ENCODE measurements around the gene ABHD6.
"Not testable (repeated sequence)": the region's sequence is repeated elsewhere in the genome, so short reads cannot be mapped to it uniquely, and the experiment has no call there.

The ABHD6 gene

GRCh38 chr3:58198804-58199203 lies 38.8 kb upstream of the ABHD6 start:
- Histone ChIP-seq H3K27me3 (ENCODE audit: low read depth, low read length) (no peaks in the 10 kb centered on the region), H3K4me3 (ENCODE audit: low read depth in 1 of 2, low read length in 2 of 2) (no peak overlapping the region), H3K9me3 (ENCODE audit: control insufficient read depth in 1 of 2, low read length in 2 of 2) (no peaks in the 10 kb centered on the region), H3K36me3 (ENCODE audit: control insufficient read depth in 1 of 2, insufficient read depth in 2 of 2, low read length in 2 of 2) (no peaks in the 10 kb centered on the region), H3K27ac (ENCODE audit: low read length) (no peak overlapping the region), H3K4me1 (ENCODE audit: control insufficient read depth in 1 of 2, insufficient read depth in 2 of 2, low read length in 2 of 2) (no peaks in the 10 kb centered on the region)

- no peaks in the 10 kb centered on the region for H3K4me1 ChIP-seq (ENCODE audit: control insufficient read depth in 1 of 2, insufficient read depth in 2 of 2, low read length in 2 of 2)
- no peaks in the 10 kb centered on the region for H3K9me3 ChIP-seq (ENCODE audit: control insufficient read depth in 1 of 2, low read length in 2 of 2)
- no peak overlapping the region for H3K27ac ChIP-seq (ENCODE audit: low read length)
- no peak overlapping the region for H3K4me3 ChIP-seq (ENCODE audit: low read depth in 1 of 2, low read length in 2 of 2)
- H3K27me3 ChIP-seq (ENCODE audit: low read depth, low read length) = no peaks in the 10 kb centered on the region
- H3K36me3 ChIP-seq (ENCODE audit: control insufficient read depth in 1 of 2, insufficient read depth in 2 of 2, low read length in 2 of 2) = no peaks in the 10 kb centered on the region
Measured at GRCh38 chr3:58200121-58200709, 37.4 kb upstream of the ABHD6 start.

GRCh38 chr3:58200846-58201355 lies 36.7 kb upstream of the ABHD6 start:
- Histone ChIP-seq H3K27me3 (ENCODE audit: low read depth, low read length) (no peaks in the 10 kb centered on the region), H3K4me1 (ENCODE audit: control insufficient read depth in 1 of 2, insufficient read depth in 2 of 2, low read length in 2 of 2) (no peaks in the 10 kb centered on the region), H3K4me3 (ENCODE audit: low read depth in 1 of 2, low read length in 2 of 2) (no peak overlapping the region), H3K27ac (ENCODE audit: low read length) (no peak overlapping the region), H3K36me3 (ENCODE audit: control insufficient read depth in 1 of 2, insufficient read depth in 2 of 2, low read length in 2 of 2) (no peaks in the 10 kb centered on the region), H3K9me3 (ENCODE audit: control insufficient read depth in 1 of 2, low read length in 2 of 2) (no peaks in the 10 kb centered on the region)

GRCh38 chr3:58201451-58201850 lies 36.1 kb upstream of the ABHD6 start:
- H3K36me3 ChIP-seq (ENCODE audit: control insufficient read depth in 1 of 2, insufficient read depth in 2 of 2, low read length in 2 of 2); H3K27ac ChIP-seq (ENCODE audit: low read length); H3K4me3 ChIP-seq (ENCODE audit: low read depth in 1 of 2, low read length in 2 of 2); H3K4me1 ChIP-seq (ENCODE audit: control insufficient read depth in 1 of 2, insufficient read depth in 2 of 2, low read length in 2 of 2); H3K9me3 ChIP-seq (ENCODE audit: control insufficient read depth in 1 of 2, low read length in 2 of 2); H3K27me3 ChIP-seq (ENCODE audit: low read depth, low read length): not testable (repeated sequence)

- no peaks in the 10 kb centered on the region for H3K27me3 ChIP-seq (ENCODE audit: low read depth, low read length)
- no peaks in the 10 kb centered on the region for H3K4me1 ChIP-seq (ENCODE audit: control insufficient read depth in 1 of 2, insufficient read depth in 2 of 2, low read length in 2 of 2)
- H3K27ac ChIP-seq (ENCODE audit: low read length) = no peak overlapping the region
- no peak overlapping the region for H3K4me3 ChIP-seq (ENCODE audit: low read depth in 1 of 2, low read length in 2 of 2)
- no peaks in the 10 kb centered on the region for H3K9me3 ChIP-seq (ENCODE audit: control insufficient read depth in 1 of 2, low read length in 2 of 2)
- H3K36me3 ChIP-seq (ENCODE audit: control insufficient read depth in 1 of 2, insufficient read depth in 2 of 2, low read length in 2 of 2) = no peaks in the 10 kb centered on the region
Measured at GRCh38 chr3:58202917-58203360, 34.7 kb upstream of the ABHD6 start.

- Histone ChIP-seq H3K27ac (ENCODE audit: low read length) (no peak overlapping the region), H3K9me3 (ENCODE audit: control insufficient read depth in 1 of 2, low read length in 2 of 2) (no peaks in the 10 kb centered on the region), H3K27me3 (ENCODE audit: low read depth, low read length) (no peaks in the 10 kb centered on the region), H3K36me3 (ENCODE audit: control insufficient read depth in 1 of 2, insufficient read depth in 2 of 2, low read length in 2 of 2) (no peaks in the 10 kb centered on the region), H3K4me3 (ENCODE audit: low read depth in 1 of 2, low read length in 2 of 2) (no peak overlapping the region), H3K4me1 (ENCODE audit: control insufficient read depth in 1 of 2, insufficient read depth in 2 of 2, low read length in 2 of 2) (no peaks in the 10 kb centered on the region)
Measured at GRCh38 chr3:58203541-58203940, 34.1 kb upstream of the ABHD6 start.

GRCh38 chr3:58204720-58205119 lies 32.9 kb upstream of the ABHD6 start:
- Histone ChIP-seq H3K27me3 (ENCODE audit: low read depth, low read length) (no peaks in the 10 kb centered on the region), H3K9me3 (ENCODE audit: control insufficient read depth in 1 of 2, low read length in 2 of 2) (no peaks in the 10 kb centered on the region), H3K36me3 (ENCODE audit: control insufficient read depth in 1 of 2, insufficient read depth in 2 of 2, low read length in 2 of 2) (no peaks in the 10 kb centered on the region), H3K4me3 (ENCODE audit: low read depth in 1 of 2, low read length in 2 of 2) (no peak overlapping the region), H3K4me1 (ENCODE audit: control insufficient read depth in 1 of 2, insufficient read depth in 2 of 2, low read length in 2 of 2) (no peaks in the 10 kb centered on the region), H3K27ac (ENCODE audit: low read length) (no peak overlapping the region)

GRCh38 chr3:58205981-58206380 lies 31.6 kb upstream of the ABHD6 start:
- Histone ChIP-seq H3K36me3 (ENCODE audit: control insufficient read depth in 1 of 2, insufficient read depth in 2 of 2, low read length in 2 of 2) (no peaks in the 10 kb centered on the region), H3K9me3 (ENCODE audit: control insufficient read depth in 1 of 2, low read length in 2 of 2) (no peaks in the 10 kb centered on the region), H3K27me3 (ENCODE audit: low read depth, low read length) (no peaks in the 10 kb centered on the region), H3K27ac (ENCODE audit: low read length) (no peak overlapping the region), H3K4me1 (ENCODE audit: control insufficient read depth in 1 of 2, insufficient read depth in 2 of 2, low read length in 2 of 2) (no peaks in the 10 kb centered on the region), H3K4me3 (ENCODE audit: low read depth in 1 of 2, low read length in 2 of 2) (no peak overlapping the region)

GRCh38 chr3:58206406-58207011 lies 31.1 kb upstream of the ABHD6 start:
- Histone ChIP-seq H3K4me3 (ENCODE audit: low read depth in 1 of 2, low read length in 2 of 2) (no peak overlapping the region), H3K27me3 (ENCODE audit: low read depth, low read length) (no peaks in the 10 kb centered on the region), H3K9me3 (ENCODE audit: control insufficient read depth in 1 of 2, low read length in 2 of 2) (no peaks in the 10 kb centered on the region), H3K4me1 (ENCODE audit: control insufficient read depth in 1 of 2, insufficient read depth in 2 of 2, low read length in 2 of 2) (no peaks in the 10 kb centered on the region), H3K36me3 (ENCODE audit: control insufficient read depth in 1 of 2, insufficient read depth in 2 of 2, low read length in 2 of 2) (no peaks in the 10 kb centered on the region), H3K27ac (ENCODE audit: low read length) (no peak overlapping the region)

- no peak overlapping the region for H3K27ac ChIP-seq (ENCODE audit: low read length)
- H3K27me3 ChIP-seq (ENCODE audit: low read depth, low read length) = no peaks in the 10 kb centered on the region
- H3K9me3 ChIP-seq (ENCODE audit: control insufficient read depth in 1 of 2, low read length in 2 of 2) = no peaks in the 10 kb centered on the region
- no peaks in the 10 kb centered on the region for H3K36me3 ChIP-seq (ENCODE audit: control insufficient read depth in 1 of 2, insufficient read depth in 2 of 2, low read length in 2 of 2)
- H3K4me1 ChIP-seq (ENCODE audit: control insufficient read depth in 1 of 2, insufficient read depth in 2 of 2, low read length in 2 of 2) = no peaks in the 10 kb centered on the region
- H3K4me3 ChIP-seq (ENCODE audit: low read depth in 1 of 2, low read length in 2 of 2) = no peak overlapping the region
Measured at GRCh38 chr3:58207954-58208353, 29.6 kb upstream of the ABHD6 start.

GRCh38 chr3:58209933-58210332 lies 27.7 kb upstream of the ABHD6 start:
- no peak overlapping the region for H3K27ac ChIP-seq (ENCODE audit: low read length)
- H3K4me3 ChIP-seq (ENCODE audit: low read depth in 1 of 2, low read length in 2 of 2) = no peak overlapping the region
- H3K9me3 ChIP-seq (ENCODE audit: control insufficient read depth in 1 of 2, low read length in 2 of 2) = no peaks in the 10 kb centered on the region
- H3K36me3 ChIP-seq (ENCODE audit: control insufficient read depth in 1 of 2, insufficient read depth in 2 of 2, low read length in 2 of 2) = no peaks in the 10 kb centered on the region
- H3K27me3 ChIP-seq (ENCODE audit: low read depth, low read length) = no peaks in the 10 kb centered on the region
- H3K4me1 ChIP-seq (ENCODE audit: control insufficient read depth in 1 of 2, insufficient read depth in 2 of 2, low read length in 2 of 2) = no peaks in the 10 kb centered on the region
